ENCODE results near the gene ABCA12.

Gene ABCA12

GRCh38 chr2:215110918-215111317, 27.5 kb downstream of the ABCA12 start:
- no peak for DNase-seq

GRCh38 chr2:215107216-215108056, 31.0 kb downstream of the ABCA12 start:
- DNase-seq, result peak; percentile 4

- DNase-seq, result no peak
These were observed 32.6 kb downstream of the ABCA12 start for GRCh38 chr2:215105607-215106354.

GRCh38 chr2:215104226-215104625, 34.2 kb downstream of the ABCA12 start:
- DNase-seq, result no peak

DNA sequence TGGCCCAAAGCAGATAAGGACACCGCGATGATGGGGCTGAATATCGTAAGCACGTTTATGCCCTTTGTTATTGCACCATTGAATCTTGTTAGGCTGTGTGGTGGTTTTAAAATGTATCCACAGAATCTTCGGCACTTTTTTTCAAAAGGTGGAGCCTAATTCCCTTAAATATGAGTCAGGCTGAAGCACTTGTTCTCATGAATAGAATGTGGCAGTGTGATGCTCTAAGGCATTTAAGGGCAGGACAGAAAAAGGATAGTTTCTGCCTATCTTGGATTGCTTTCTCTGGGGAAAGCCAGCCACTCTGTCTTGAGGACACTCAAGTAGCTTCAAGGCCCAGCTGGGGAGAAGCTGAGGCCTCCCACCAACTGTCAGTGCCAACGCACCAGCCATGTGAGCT, 39.6 kb downstream of the ABCA12 start:
- DNase-seq, result no peak

- DNase-seq, result no peak
These were observed 54.3 kb downstream of the ABCA12 start for GRCh38 chr2:215084080-215084479.

- DNase-seq, result no peak
These were observed 55.3 kb downstream of the ABCA12 start for GRCh38 chr2:215083146-215083545.

- no peak for DNase-seq
These were observed 56.0 kb downstream of the ABCA12 start for GRCh38 chr2:215082446-215082845.

- no peak for DNase-seq
These were observed 57.9 kb downstream of the ABCA12 start for GRCh38 chr2:215080545-215080944.

DNA sequence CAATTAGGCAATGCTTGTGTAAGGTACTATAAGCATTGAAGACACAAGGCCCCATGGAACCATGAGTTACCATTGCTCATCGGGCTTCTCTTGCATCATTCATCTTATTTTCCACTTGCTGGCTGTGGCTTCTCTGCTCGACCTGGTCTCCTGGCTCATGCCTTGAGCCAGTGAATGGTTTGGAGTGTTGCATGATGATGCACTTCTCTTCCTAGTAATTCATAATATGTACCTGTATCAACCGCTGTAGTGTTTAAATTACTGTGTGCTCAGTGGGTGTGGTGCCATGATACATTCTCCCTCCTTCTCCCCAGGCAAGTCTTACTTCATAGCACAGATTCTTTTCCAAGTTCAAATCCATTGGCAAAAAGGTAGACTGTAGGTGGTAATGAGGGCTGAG, 66.8 kb downstream of the ABCA12 start:
- no peak for DNase-seq

DNA sequence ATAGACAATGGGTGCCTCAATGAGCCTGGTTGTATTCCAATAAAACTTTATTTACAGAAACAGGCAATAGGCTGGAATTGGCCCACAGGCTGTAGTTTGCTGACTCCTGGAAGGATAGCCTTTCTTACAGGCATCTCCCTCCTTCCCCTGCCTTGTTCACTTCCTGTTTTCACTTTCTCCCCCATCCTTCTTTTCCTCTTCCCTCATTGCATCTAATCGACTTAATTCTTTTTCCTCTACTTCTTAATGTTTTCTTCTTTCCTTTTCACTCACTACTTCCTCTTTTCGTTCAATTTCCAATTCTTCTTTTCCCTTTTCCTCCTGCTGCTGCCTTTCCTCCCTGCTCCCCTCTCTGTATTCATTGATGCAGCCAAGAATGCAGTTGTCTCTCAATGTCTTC, 70.0 kb downstream of the ABCA12 start:
- DNase-seq, result no peak

- no peak for DNase-seq
These were observed 72.3 kb downstream of the ABCA12 start for GRCh38 chr2:215066124-215066523.

GRCh38 chr2:215063526-215063925, 74.9 kb downstream of the ABCA12 start:
- no peak for DNase-seq

GRCh38 chr2:215060861-215061536, 77.4 kb downstream of the ABCA12 start:
- no peak for DNase-seq

DNA sequence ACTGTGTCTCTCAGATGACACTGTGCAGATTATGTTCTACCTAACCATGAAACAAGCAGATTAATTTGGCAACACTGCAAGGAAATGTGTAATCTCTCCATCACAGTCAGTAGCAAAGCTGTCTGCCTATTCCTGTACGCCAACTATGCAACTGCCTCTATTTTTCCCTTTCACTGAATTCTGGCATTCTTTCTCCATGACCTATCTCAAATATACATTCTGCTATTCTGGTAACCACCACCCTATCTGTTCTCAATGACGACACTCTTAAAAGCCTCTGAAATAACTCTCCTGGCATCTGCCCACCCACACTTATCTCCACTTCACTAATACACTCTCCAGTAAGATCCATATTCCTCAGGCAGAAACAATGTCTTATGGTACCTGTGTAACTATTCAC, 78.7 kb downstream of the ABCA12 start:
- DNase-seq, result no peak

GRCh38 chr2:215055891-215056290, 82.5 kb downstream of the ABCA12 start:
- DNase-seq, result no peak

GRCh38 chr2:215052810-215053209, 85.6 kb downstream of the ABCA12 start:
- DNase-seq, result no peak

GRCh38 chr2:215052404-215052803, 86.0 kb downstream of the ABCA12 start:
- DNase-seq, result no peak

DNA sequence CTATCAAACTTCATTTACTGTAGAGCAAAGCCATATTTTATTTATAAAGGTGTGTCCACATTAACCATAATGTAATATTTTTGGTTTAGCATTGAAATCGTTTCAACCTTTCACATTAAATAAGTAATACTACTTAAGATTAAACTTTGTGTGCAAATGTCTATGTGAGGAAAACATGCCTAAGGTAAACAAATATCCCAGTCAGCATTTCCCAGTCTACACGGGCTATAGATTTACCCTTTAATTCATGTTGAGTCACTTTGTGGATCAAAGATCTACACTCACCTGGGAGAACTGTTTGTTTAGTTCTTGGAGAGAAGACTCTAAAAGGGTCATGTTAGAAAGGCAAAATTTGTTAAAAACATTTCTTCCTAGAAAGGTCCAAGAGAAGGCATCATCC, 89.1 kb downstream of the ABCA12 start:
- no peak for DNase-seq

GRCh38 chr2:215038421-215038820, 100.0 kb downstream of the ABCA12 start:
- no peak for DNase-seq

GRCh38 chr2:215036314-215036713, 102.1 kb downstream of the ABCA12 start:
- DNase-seq, result no peak

- DNase-seq, result no peak
These were observed 104.3 kb downstream of the ABCA12 start for GRCh38 chr2:215034154-215034553.

GRCh38 chr2:215032153-215032552, 106.3 kb downstream of the ABCA12 start:
- DNase-seq, result no peak

- DNase-seq, result no peak
These were observed 107.1 kb downstream of the ABCA12 start for GRCh38 chr2:215031321-215031720.

All from DMS79 (cell line).